Esophagus mucosa (tissue), 1 donor: ENCODE data around the gene LTO1. TPM values are rescaled to one million over a fixed set of nuclear protein-coding genes. Genes with fewer than 3 reads are reported as not detected.
"Not testable (repeated sequence)": the region's sequence is repeated elsewhere in the genome, so short reads cannot be mapped to it uniquely, and the experiment has no call there.

Source experiments
- ATAC-seq: fragments of 200-7000 bp; cut with Tn5 transposase; one replicate; pipeline ENCODE4 v1.9.1; 2020
- total RNA-seq: library from RNA; stranded (reverse); gene quantifications from one replicate; pipeline ENCODE4 v1.2.4, GENCODE V29; 2023
- donor health status: DM: yes; HTN: yes; CAD: no.

The LTO1 gene
- total RNA-seq, 1 donor from 2014 or later = 12.1 TPM

GRCh38 chr11:69632900-69633299, 42.3 kb downstream of the LTO1 start:
- no peak for ATAC-seq

DNA sequence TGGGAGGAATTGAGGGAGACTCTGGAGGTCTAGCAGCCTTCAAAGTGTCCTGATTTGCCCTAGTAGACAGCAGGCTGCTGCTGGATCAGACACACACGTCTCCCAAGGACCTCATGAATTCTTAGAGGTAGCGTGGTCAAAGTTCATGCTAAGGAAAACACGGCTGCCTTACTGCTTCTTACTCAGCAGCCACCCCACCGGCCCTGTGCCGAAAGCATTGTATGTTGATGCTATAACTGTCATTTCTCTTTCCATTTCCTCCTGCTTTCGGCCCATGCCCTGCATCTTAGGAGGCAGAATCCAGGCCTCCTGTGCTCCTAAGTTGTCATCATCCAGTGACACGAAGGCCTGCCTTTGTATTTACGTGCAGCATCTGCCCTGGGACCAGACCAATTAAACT, 44.7 kb downstream of the LTO1 start:
- ATAC-seq = no peak

DNA sequence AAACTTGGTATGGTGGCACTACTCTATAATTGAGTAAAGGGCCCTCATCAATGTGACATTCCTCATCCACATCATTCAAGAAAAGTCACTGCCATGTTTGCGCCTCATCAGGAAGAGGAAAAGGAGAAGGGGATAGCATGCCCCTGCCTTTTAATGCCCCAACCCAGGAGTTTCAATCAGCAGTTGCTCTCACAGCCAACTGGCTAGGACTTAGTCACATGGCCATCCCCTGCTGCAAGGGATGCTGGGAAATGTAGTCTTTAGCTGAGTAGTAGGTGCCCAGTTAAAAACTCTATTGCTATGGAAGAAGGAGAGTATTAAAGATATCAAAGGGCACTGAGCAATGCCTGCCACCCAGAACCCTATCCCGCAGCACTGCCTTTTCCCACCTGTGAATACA, 45.1 kb downstream of the LTO1 start:
- peak; percentile 16 for ATAC-seq

- no peak for ATAC-seq
These were observed 47.6 kb downstream of the LTO1 start for GRCh38 chr11:69627551-69627950.

- ATAC-seq = no peak
These were observed 49.7 kb downstream of the LTO1 start for GRCh38 chr11:69625476-69625875.

- no peak for ATAC-seq
These were observed 50.9 kb downstream of the LTO1 start for GRCh38 chr11:69624293-69624692.

GRCh38 chr11:69622097-69622681, 53.0 kb downstream of the LTO1 start:
- not testable (repeated sequence) for ATAC-seq

GRCh38 chr11:69620683-69621290, 54.4 kb downstream of the LTO1 start:
- no peak for ATAC-seq

GRCh38 chr11:69618237-69618636, 56.9 kb downstream of the LTO1 start:
- no peak for ATAC-seq

GRCh38 chr11:69617682-69618081, 57.5 kb downstream of the LTO1 start:
- no peak for ATAC-seq

- ATAC-seq = no peak
These were observed 57.9 kb downstream of the LTO1 start for GRCh38 chr11:69617220-69617619.

Other genes with a start within 250 kb of the LTO1 start
- gene LINC01488, start 193.7 kb downstream of the LTO1 start, total RNA-seq = not detected
- gene CCND1, start 34.2 kb downstream of the LTO1 start, total RNA-seq = 63.7 TPM
- not detected for gene FGF19, start 28.7 kb upstream of the LTO1 start, total RNA-seq
- not detected for gene FGF4, start 100.0 kb upstream of the LTO1 start, total RNA-seq
- gene FGF3, start 144.1 kb upstream of the LTO1 start, total RNA-seq = not detected